Lower leg skin (tissue), 3 donors: ENCODE data around the gene NF1.

Source experiments
- CTCF ChIP-seq, 3 donors: fragments of 450-650 bp; IDR thresholded peaks; one replicate each; pipeline ENCODE4 v1.5.1; 2016; ENCODE audit warnings: antibody characterized with exemption in 3 of 3, mild to moderate bottlenecking in 3 of 3, moderate library complexity in 2 of 3
- POLR2A ChIP-seq, 2 donors: fragments of 450-650 bp; IDR thresholded peaks; one replicate each; pipeline ENCODE4 v1.6.1; 2016 to 2017; ENCODE audit warnings: antibody characterized with exemption in 2 of 2, mild to moderate bottlenecking in 1 of 2, moderate library complexity in 1 of 2

DNA sequence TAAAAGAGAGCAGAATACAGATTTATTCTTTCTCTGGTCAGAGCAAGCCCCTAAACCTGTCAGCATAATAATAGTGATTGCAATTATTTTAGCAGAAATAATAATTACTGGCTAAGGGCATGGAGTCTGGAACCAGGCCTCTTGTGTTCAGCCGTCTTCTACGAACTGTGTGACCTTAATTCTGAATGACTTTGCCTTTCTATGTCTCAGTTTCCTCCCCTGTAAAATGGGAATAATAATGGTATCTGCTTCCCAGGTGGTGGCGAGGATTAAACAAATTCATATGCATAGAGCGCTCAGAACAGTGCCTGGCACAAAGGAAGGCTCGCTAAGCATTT, 330.1 kb downstream of the NF1 start:
- TF ChIP-seq CTCF (IDR thresholded peaks at IDR 0.05) (no peak), POLR2A (IDR thresholded peaks at IDR 0.05) (no peak)
